ENCODE measurements around the gene MAN1A2.

Gene MAN1A2

DNA sequence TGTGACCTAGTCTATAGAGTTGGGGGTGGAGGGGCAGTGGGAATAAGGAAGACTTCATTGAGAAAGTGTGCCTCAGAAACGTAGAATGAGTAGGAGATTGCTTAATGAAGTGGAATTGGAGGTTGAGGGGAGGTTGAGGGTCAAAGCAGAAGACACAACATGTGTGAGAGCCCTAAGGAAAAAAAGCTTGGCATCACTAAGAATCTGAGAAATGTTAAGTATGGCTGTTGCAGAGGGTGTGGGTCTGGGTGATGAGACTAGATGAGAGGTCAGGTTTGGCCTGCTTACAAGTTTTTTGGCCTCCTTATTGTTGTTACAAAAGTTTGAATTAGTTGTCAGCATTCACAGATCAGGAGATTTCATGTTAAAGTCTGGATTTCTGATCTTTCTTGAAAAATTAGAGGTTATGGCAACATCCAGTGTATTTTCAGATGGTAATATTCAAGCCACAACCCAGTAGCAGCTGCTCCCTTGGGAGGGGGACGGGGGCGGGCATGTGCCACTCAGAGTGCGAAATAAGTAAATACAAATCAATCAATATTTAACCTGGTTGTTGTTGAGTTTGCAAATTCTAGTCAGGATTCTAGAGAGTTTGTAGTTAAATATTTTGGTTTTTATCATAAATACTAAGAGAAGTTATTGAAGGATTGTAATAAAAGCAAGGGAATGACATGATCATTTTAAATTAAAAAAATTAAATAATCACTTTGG lies 4.3 kb downstream of the MAN1A2 start:
- no peak for DNase-seq
- H3K36me3 ChIP-seq (replicated peaks; ENCODE audit: insufficient read depth, low read length): no peaks in the 10 kb centered on the region
- no peaks in the 10 kb centered on the region for H3K27me3 ChIP-seq (replicated peaks; ENCODE audit: insufficient read depth, low read length)
- H3K4me2 ChIP-seq (ENCODE audit: low read depth, low read length): peak overlapping the region; percentile 77; the same call in 1 of the 2 replicates
- peaks cover 90% of the 10 kb centered on the region for H3K79me2 ChIP-seq (ENCODE audit: low read length)
- H3K9me2 ChIP-seq (replicated peaks; ENCODE audit: insufficient read depth, low read length): no peaks in the 10 kb centered on the region
- no peaks in the 10 kb centered on the region for H3K9me3 ChIP-seq (replicated peaks; ENCODE audit: insufficient read depth, low read length)
- peak overlapping the region; percentile 87 for H3K4me3 ChIP-seq (ENCODE audit: low read length)
- H4K20me1 ChIP-seq (ENCODE audit: insufficient read depth, low read length): no peaks in the 10 kb centered on the region
- TF ChIP-seq CTCF (IDR thresholded peaks at IDR 0.05; ENCODE audit: low read length) (no peak), EZH2phosphoT487 (IDR thresholded peaks at IDR 0.05; ENCODE audit: low read length) (no peak), EZH2 (optimal IDR thresholded peaks at IDR 0.05; ENCODE audit: low read depth, low read length) (no peak)
- H3K4me1 ChIP-seq (ENCODE audit: low read length): no peaks in the 10 kb centered on the region
- H3K27ac ChIP-seq (ENCODE audit: low read length): no peak overlapping the region
- no peak overlapping the region for H3K9ac ChIP-seq (ENCODE audit: low read length)
- H3F3A ChIP-seq (ENCODE audit: insufficient read depth, low read length): 0 out of 2 replicates have a peak, but pooled peaks cover 8% of the 10 kb centered on the region
- no peak overlapping the region for H2AFZ ChIP-seq (ENCODE audit: low read length)

DNA sequence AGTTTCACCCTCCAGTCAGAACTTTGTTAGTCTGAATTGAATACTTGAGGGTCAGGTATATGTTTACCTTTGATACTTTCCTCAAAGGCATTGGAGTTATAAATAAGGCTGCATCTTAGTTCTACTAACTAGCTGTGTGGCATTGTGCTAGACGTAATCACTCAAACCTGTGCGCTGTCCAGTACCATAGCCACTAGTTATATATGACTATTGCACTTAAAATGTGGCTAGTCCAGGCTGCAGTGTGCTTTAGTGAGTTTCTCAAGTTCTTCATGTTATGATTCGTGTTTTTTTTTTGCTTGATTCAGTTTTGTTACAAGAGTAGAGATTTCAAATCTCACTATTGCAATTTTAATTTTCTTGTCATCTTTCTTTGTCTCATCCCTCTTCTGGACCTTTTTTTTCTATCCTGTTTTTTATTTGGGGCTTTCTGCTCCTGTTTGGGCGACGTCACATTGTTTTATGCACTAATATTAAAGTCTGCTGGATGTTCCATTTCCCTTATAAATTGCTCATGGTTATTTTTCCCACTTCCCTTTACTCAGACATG lies 5.7 kb downstream of the MAN1A2 start:
- H3K9me2 ChIP-seq (replicated peaks; ENCODE audit: insufficient read depth, low read length): no peaks in the 10 kb centered on the region
- no peaks in the 10 kb centered on the region for H3K9me3 ChIP-seq (replicated peaks; ENCODE audit: insufficient read depth, low read length)
- H3K36me3 ChIP-seq (replicated peaks; ENCODE audit: insufficient read depth, low read length): no peaks in the 10 kb centered on the region
- H3K79me2 ChIP-seq (ENCODE audit: low read length): peaks cover 96% of the 10 kb centered on the region
- no peak for TF ChIP-seq EZH2phosphoT487 (IDR thresholded peaks at IDR 0.05; ENCODE audit: low read length)
- TF ChIP-seq CTCF (IDR thresholded peaks at IDR 0.05; ENCODE audit: low read length): no peak
- no peak for TF ChIP-seq EZH2 (optimal IDR thresholded peaks at IDR 0.05; ENCODE audit: low read depth, low read length)
- no peak overlapping the region for H3K9ac ChIP-seq (ENCODE audit: low read length)
- H3K27me3 ChIP-seq (replicated peaks; ENCODE audit: insufficient read depth, low read length): no peaks in the 10 kb centered on the region
- DNase-seq: no peak
- H2AFZ ChIP-seq (ENCODE audit: low read length): no peak overlapping the region
- H3K4me1 ChIP-seq (ENCODE audit: low read length): no peaks in the 10 kb centered on the region
- no peaks in the 10 kb centered on the region for H4K20me1 ChIP-seq (ENCODE audit: insufficient read depth, low read length)
- no peak overlapping the region for H3K4me2 ChIP-seq (ENCODE audit: low read depth, low read length)
- H3F3A ChIP-seq (ENCODE audit: insufficient read depth, low read length): 0 out of 2 replicates have a peak, but pooled peaks cover 2% of the 10 kb centered on the region
- no peak overlapping the region for H3K27ac ChIP-seq (ENCODE audit: low read length)
- no peak overlapping the region for H3K4me3 ChIP-seq (ENCODE audit: low read length)

DNA sequence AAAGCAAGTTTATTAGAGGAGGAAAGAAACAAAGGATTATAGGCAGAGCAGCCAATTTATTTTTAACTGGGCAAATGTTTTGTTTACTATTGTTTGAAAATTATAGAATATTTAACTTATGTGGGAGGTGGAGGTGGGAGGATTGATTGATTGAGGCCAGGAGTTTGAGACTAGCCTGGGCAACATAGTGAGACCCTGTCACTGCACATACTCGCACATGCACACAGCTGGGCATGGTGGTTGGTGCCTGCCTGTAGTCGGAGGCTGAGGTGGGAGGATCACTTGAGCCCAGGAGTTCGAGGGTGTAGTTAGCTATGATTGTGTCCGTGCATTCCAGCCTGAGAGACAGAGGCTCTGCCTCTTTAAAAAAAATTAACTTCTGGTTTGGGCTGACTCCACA lies 6.7 kb downstream of the MAN1A2 start:
- H3K4me1 ChIP-seq (ENCODE audit: low read length): no peaks in the 10 kb centered on the region
- no peak for TF ChIP-seq EZH2phosphoT487 (IDR thresholded peaks at IDR 0.05; ENCODE audit: low read length)
- TF ChIP-seq EZH2 (optimal IDR thresholded peaks at IDR 0.05; ENCODE audit: low read depth, low read length): no peak
- TF ChIP-seq CTCF (IDR thresholded peaks at IDR 0.05; ENCODE audit: low read length): no peak
- DNase-seq: no peak
- no peaks in the 10 kb centered on the region for H3K36me3 ChIP-seq (replicated peaks; ENCODE audit: insufficient read depth, low read length)
- H3K4me2 ChIP-seq (ENCODE audit: low read depth, low read length): no peak overlapping the region
- no peak overlapping the region for H3K4me3 ChIP-seq (ENCODE audit: low read length)
- no peaks in the 10 kb centered on the region for H3K27me3 ChIP-seq (replicated peaks; ENCODE audit: insufficient read depth, low read length)
- H3K9ac ChIP-seq (ENCODE audit: low read length): no peak overlapping the region
- no peaks in the 10 kb centered on the region for H3K9me2 ChIP-seq (replicated peaks; ENCODE audit: insufficient read depth, low read length)
- H2AFZ ChIP-seq (ENCODE audit: low read length): no peak overlapping the region
- no peaks in the 10 kb centered on the region for H3K9me3 ChIP-seq (replicated peaks; ENCODE audit: insufficient read depth, low read length)
- peaks cover 96% of the 10 kb centered on the region for H3K79me2 ChIP-seq (ENCODE audit: low read length)
- no peak overlapping the region for H3K27ac ChIP-seq (ENCODE audit: low read length)
- H3F3A ChIP-seq (ENCODE audit: insufficient read depth, low read length): no peaks in the 10 kb centered on the region
- H4K20me1 ChIP-seq (ENCODE audit: insufficient read depth, low read length): no peaks in the 10 kb centered on the region

Measured in MM.1S (cell line).